GM18502 (cell line): Measurements from ENCODE around the gene ATL3.
"Not testable (repeated sequence)": the region's sequence is repeated elsewhere in the genome, so short reads cannot be mapped to it uniquely, and the experiment has no call there.

Experiments
- ATAC-seq: cut with Tn5 transposase; IDR thresholded peaks from one replicate; pipeline ENCODE4 v1.9.1; 2021; ENCODE audit warnings: mild to moderate bottlenecking; ENCODE audit not compliant: unreplicated experiment, poor library complexity

The ATL3 gene

DNA sequence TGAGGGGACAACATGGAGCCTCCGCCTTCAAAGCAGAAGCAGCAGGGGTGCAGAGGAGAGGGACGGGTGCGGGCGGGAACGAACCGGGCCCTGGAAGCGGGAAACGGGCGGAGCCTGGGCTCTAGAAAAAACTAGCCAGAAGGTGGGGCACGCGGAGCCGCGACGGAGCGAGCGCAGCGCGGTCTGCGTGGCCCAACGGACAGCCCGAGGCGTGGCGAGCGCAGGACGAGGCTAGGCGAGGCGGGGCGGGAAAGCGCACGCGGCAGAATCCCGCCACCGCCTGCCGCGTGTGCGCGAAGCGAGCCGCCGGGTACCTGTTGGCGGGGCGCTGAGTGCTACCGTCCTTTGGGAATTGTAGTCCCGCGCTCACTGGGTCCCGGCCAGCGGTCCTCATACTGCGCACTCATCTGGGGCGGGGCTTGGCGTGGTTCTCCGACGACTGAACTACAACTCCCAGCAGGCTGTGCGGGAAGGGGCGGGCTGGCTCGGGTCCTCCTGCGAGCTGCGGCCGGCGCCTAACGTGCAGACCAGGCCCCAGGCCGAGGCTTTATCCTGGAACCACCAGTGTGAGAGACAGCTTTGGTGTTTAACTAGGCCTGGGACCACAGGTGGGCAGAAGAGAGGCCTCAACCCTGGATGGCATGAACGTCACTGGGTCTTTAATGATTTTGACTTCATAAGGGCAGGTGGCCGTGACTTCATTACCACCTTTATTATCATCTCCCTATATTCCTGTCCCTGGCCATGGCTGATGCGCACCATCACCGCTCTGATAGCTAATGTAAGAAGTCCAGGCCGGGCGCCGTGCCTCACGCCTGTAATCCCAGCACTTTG, at the start of gene ATL3:
ATL3 (minus strand) TSS at position 55 of the 834 bp plus-strand sequence; CDS start at position 14, 41 bp downstream.
- peak; percentile 87 for ATAC-seq

DNA sequence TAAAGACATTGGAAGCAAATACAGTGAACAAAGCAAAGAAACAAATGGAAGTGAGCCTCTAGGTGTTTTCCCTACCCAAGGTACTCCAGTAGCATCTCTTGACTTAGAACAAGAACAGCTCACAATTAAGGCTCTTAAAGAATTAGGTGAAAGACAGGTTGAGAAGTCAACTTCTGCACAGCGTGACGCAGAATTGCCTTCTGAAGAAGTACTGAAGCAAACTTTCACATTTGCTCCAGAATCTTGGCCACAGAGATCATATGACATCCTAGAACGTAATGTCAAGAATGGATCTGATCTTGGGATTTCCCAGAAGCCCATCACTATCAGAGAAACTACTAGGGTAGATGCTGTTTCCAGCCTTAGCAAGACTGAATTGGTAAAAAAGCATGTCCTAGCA, 49.4 kb upstream of the ATL3 start:
- no peak for ATAC-seq

GRCh38 chr11:63719987-63720386, 48.8 kb upstream of the ATL3 start:
- no peak for ATAC-seq

- ATAC-seq = no peak
Measured at GRCh38 chr11:63719001-63719400, 47.8 kb upstream of the ATL3 start.

DNA sequence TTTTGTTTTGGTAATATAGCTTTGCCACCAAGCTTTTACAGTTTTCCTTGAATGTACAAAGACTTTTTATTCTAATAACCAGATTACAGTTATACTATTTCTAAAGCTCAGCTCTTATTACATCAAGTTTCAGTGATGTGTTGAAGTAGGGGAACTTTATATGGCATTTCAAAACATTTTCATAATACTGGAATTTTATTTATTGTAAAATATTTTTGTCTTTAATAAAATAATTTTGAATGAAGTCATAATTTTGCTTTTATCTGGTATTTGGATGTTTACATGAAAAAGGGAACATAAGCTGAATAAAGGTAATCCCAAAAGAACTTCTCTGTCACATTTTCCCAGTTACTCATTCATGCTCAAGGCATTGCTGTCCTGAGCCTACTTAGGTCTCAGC, 44.9 kb upstream of the ATL3 start:
- ATAC-seq = no peak

DNA sequence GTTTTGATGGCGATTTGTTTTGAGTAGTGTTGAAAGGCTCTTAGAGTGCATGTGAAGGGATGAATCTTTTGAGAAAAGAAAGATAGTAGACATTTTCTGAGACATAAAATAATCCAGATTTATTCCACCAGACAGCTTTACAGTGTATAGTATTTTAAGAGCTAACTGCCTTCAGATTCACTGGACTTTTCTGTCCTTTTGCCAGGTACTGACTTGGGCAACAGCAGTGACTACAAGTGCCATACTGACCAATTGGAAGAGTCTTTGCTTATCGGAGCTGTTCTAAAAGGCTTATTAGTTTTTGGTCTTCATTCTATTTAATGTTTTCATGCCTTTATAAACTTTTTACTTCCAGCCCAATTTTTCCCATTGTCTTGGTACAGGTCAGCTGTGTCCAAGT, 42.6 kb upstream of the ATL3 start:
- ATAC-seq = no peak

DNA sequence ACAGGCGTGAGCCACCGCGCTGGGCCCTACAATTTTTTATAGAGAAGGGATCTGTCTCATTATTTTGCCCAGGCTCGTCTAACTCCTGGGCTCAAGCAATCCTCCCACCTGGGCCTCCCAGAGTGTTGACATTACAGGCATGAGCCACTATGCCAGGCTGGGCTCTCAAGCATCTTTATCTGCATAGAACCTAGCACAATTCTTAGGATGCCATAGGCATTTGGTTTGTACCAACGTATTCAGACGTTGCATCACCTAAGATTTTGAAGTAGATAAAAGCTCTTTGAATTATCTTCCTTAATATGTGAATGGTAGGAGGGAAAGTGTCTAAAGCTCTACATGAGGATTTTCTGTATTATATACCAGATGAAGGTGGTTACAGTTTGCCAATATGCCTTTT, 40.7 kb upstream of the ATL3 start:
- ATAC-seq = no peak

GRCh38 chr11:63710476-63711217, 39.5 kb upstream of the ATL3 start:
- ATAC-seq = no peak

GRCh38 chr11:63709336-63709884, 38.2 kb upstream of the ATL3 start:
- no peak for ATAC-seq

DNA sequence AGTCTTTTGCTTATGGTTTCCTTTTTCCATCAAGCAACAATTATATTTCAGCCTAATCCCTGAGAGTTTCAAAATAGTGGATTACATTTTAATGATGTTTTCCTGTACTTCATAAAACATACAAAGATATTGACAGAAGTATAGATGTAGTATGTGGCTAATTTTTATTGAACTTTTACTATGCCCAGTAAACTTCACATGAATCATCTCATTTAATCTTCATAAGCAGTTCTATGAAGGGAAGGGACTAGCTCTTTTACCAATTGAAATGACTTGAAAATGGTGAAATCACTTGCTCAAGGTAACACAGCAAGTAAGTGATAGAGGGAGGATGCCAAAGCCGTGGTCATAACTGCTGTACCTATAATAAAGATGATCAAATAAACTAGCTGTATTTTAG, 37.6 kb upstream of the ATL3 start:
- ATAC-seq = no peak

DNA sequence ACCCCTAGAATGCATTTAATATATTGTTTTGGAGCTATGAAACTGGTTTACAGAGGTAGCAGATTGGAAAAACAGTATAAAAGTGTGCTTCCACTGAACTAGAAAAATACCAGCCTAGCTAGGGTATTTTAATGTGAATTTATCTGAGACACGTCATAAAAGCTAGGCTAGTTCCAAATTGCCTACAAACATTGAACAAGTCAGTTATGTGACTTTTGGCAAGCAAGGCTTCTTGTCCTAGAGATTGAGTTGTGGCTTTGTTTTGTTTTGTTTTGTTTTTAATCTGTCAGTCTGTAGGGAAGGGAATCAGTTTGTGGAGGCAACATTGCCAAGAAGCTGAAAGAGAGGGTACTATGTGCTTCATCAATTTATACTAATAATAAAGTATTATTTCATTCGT, 34.4 kb upstream of the ATL3 start:
- ATAC-seq = no peak

DNA sequence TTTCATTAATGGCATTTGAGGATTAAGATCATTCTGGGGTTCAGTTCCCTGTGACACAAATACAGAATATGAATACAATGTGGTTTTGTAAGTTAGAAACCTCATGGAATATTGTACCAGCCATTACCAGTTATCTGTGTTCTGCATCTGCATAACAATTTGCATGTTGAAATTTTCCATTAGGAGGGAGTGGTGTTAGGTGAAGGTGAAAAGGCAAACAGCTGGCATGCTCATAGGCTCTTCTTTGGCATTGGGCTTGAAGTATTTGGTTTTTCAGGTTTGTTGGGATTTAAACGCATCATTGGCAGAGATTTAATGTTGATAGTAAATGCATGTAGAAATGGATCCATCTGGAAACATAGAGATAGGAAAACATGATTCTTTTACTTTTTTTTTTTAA, 28.7 kb upstream of the ATL3 start:
- no peak for ATAC-seq

GRCh38 chr11:63698976-63699733, 28.0 kb upstream of the ATL3 start:
- ATAC-seq = no peak

DNA sequence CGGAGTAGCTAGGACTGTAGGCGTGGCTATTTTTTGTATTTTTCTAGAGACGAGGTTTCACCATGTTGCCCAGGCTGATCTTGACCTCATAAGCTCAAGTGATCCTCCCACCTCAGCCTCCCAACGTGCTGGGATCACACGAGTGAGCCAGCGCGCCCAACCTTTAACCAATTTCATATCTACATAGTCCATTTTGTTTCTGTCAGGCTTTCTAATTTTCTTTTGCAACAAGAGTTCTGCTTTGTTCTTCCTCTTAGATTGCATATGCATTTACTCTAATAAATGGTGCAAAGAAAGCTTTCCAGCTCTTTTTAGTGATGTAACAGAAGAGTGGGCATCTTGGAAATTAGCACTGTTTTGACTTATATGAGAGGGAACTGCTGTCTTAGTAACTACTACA, 23.4 kb upstream of the ATL3 start:
- ATAC-seq = no peak

- ATAC-seq = no peak
Measured at GRCh38 chr11:63687845-63688244, 16.7 kb upstream of the ATL3 start.

GRCh38 chr11:63686926-63687325, 15.8 kb upstream of the ATL3 start:
- ATAC-seq = no peak

GRCh38 chr11:63685158-63685721, 14.1 kb upstream of the ATL3 start:
- ATAC-seq = not testable (repeated sequence)

DNA sequence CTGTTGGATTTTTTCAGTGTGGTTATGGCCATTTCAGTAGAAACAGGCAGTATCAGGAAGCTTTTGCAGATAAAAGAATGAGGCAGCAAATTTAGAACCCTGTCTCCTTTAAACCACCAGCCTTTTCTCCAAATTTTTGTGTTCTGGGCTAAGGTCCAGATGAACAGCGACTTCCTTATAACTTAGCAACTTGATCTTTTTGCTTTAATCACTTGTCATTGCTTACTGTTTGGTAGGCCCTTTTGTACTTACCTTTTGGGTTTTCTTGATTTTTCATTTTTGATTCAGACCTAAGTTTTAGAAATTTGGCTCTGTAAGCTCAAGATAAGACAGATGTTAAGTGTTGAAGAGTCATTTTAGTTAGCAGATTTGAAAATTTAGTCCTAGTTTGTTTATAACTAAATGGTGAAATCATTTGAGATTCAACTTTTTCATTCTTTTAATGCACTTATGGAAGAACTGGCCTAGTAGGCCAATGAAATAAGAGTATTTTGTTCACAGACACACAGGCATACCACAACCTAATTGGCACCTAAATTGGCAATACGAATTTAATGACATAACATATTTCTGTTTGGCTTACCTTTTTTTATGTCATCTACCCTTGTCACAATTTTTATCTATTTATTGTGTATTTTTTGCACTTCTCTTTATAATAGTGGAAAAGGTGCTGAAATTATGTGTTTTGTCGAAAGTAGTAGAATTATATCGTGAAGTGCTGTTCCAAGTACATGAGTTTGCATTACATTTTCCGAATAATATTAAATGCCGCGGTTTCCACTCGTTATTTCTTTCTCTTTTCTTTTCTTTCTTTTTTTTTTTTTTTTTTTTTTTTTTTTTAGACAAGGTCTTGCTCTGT, 12.2 kb upstream of the ATL3 start:
- ATAC-seq = no peak
